Testis (tissue), 2 donors: ENCODE data around the gene CPSF6.
"Not testable (repeated sequence)": the region's sequence is repeated elsewhere in the genome, so short reads cannot be mapped to it uniquely, and the experiment has no call there.

ENCODE experiments used
- POLR2A ChIP-seq: fragments of 450-650 bp; IDR thresholded peaks from one replicate; pipeline ENCODE4 v1.6.1; 2017; ENCODE audit warnings: antibody characterized with exemption, mild to moderate bottlenecking, moderate library complexity
- TF ChIP-seq, protein P1 (sequence below), 3 experiments: fragments of 450-650 bp in 2 of 3; fragments of 200-600 bp in 1 of 3; sonication (generic) in 1 of 3; IDR thresholded peaks; one replicate each; pipeline ENCODE4 v1.5.1; 2016 to 2019; ENCODE audit warnings: antibody characterized with exemption in 3 of 3, mild to moderate bottlenecking in 2 of 3, moderate library complexity in 1 of 3

DNA sequence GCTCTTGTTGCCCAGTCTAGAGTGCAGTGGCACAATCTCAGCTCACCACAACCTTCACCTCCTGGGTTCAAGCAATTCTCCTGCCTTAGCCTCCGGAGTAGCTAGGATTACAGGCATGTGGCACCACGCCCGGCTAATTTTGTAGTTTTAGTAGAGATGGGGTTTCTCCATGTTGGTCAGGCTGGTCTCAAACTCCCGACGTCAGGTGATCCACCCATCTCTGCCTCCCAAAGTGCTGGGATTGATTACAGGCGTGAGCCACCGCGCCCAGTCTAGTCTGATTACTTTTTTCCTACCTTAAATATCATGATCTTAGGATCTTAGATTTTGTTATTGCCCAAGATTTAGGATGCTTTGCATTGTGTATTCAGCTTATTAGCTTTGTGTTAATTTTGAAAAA lies 26.3 kb downstream of the CPSF6 start:
- TF ChIP-seq, protein P1, sequence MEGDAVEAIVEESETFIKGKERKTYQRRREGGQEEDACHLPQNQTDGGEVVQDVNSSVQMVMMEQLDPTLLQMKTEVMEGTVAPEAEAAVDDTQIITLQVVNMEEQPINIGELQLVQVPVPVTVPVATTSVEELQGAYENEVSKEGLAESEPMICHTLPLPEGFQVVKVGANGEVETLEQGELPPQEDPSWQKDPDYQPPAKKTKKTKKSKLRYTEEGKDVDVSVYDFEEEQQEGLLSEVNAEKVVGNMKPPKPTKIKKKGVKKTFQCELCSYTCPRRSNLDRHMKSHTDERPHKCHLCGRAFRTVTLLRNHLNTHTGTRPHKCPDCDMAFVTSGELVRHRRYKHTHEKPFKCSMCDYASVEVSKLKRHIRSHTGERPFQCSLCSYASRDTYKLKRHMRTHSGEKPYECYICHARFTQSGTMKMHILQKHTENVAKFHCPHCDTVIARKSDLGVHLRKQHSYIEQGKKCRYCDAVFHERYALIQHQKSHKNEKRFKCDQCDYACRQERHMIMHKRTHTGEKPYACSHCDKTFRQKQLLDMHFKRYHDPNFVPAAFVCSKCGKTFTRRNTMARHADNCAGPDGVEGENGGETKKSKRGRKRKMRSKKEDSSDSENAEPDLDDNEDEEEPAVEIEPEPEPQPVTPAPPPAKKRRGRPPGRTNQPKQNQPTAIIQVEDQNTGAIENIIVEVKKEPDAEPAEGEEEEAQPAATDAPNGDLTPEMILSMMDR (IDR thresholded peaks at IDR 0.05), result not testable (repeated sequence)
- not testable (repeated sequence) for TF ChIP-seq POLR2A
